ENCODE results near the gene PUS1. TPM values are rescaled to one million over a fixed set of nuclear protein-coding genes. Genes with fewer than 3 reads are reported as not detected.

PUS1 gene
- total RNA-seq, 2 experiments from 2014 or later: 43.5 to 78.3 TPM

GRCh38 chr12:131901431-131902331 lies 27.4 kb upstream of the PUS1 start:
- TF ChIP-seq CTCF (conservative IDR thresholded peaks at IDR 0.05; ENCODE audit: low read length): no peak
- TF ChIP-seq EZH2phosphoT487 (IDR thresholded peaks at IDR 0.05; ENCODE audit: borderline replicate concordance, low read depth, low read length): no peak
- Histone ChIP-seq H3K4me3 (ENCODE audit: low read depth, low read length, poor library complexity, severe bottlenecking) (no peak overlapping the region), H3K9me2 (ENCODE audit: insufficient read depth, low read length) (no peaks in the 10 kb centered on the region), H4K20me1 (ENCODE audit: insufficient read depth, low read length) (no peaks in the 10 kb centered on the region), H3K79me2 (ENCODE audit: insufficient read depth, low read depth, low read length) (no peaks in the 10 kb centered on the region), H3K9me3 (ENCODE audit: low read length) (no peaks in the 10 kb centered on the region), H3K27ac (ENCODE audit: low read depth, low read length, poor library complexity, severe bottlenecking) (no peak overlapping the region), H3K36me3 (ENCODE audit: insufficient read depth, low read length) (no peaks in the 10 kb centered on the region), H2AFZ (ENCODE audit: low read length) (no peak overlapping the region), H3K4me2 (ENCODE audit: low read length) (no peak overlapping the region), H3K4me1 (ENCODE audit: insufficient read depth, low read length, poor library complexity, severe bottlenecking) (no peaks in the 10 kb centered on the region)
- intact Hi-C loops (cut with micrococcal nuclease; ENCODE audit: unreplicated experiment): no loop called here
- CTCF ChIA-PET (ENCODE audit: unreplicated experiment): no interaction called here
- DNase-seq (ENCODE audit: low spot score): no peak
- POLR2A ChIA-PET: no interaction called here
- BruUV-seq (replicated peaks): no TSS peak

- no peak for DNase-seq (ENCODE audit: low spot score)
- TF ChIP-seq EZH2phosphoT487 (IDR thresholded peaks at IDR 0.05; ENCODE audit: borderline replicate concordance, low read depth, low read length) (no peak), CTCF (conservative IDR thresholded peaks at IDR 0.05; ENCODE audit: low read length) (no peak)
- POLR2A ChIA-PET: interaction anchor here (0.5 kb wide), 1 partner anchor 95 kb away, joined by 6 read pairs; no protein-coding TSS in a partner anchor
Measured at GRCh38 chr12:131902332-131903241, 26.5 kb upstream of the PUS1 start.

More at GRCh38 chr12:131902332-131903241, 26.5 kb upstream of the PUS1 start:
- no peaks in the 10 kb centered on the region for H3K9me3 ChIP-seq (ENCODE audit: low read length)
- no peaks in the 10 kb centered on the region for H3K4me1 ChIP-seq (ENCODE audit: insufficient read depth, low read length, poor library complexity, severe bottlenecking)
- no peaks in the 10 kb centered on the region for H3K9me2 ChIP-seq (ENCODE audit: insufficient read depth, low read length)
- CTCF ChIA-PET (ENCODE audit: unreplicated experiment): no interaction called here
- intact Hi-C loops (cut with micrococcal nuclease; ENCODE audit: unreplicated experiment): no loop called here
- H4K20me1 ChIP-seq (ENCODE audit: insufficient read depth, low read length): no peaks in the 10 kb centered on the region
- no TSS peak for BruUV-seq (replicated peaks)
- no peak overlapping the region for H3K27ac ChIP-seq (ENCODE audit: low read depth, low read length, poor library complexity, severe bottlenecking)
- no peak overlapping the region for H3K4me3 ChIP-seq (ENCODE audit: low read depth, low read length, poor library complexity, severe bottlenecking)
- no peak overlapping the region for H2AFZ ChIP-seq (ENCODE audit: low read length)
- no peaks in the 10 kb centered on the region for H3K36me3 ChIP-seq (ENCODE audit: insufficient read depth, low read length)
- no peak overlapping the region for H3K4me2 ChIP-seq (ENCODE audit: low read length)
- no peaks in the 10 kb centered on the region for H3K79me2 ChIP-seq (ENCODE audit: insufficient read depth, low read depth, low read length)
